HCEC 1CT (cell line): ENCODE data around the gene RASGRP2.
"Not testable (repeated sequence)": the region's sequence is repeated elsewhere in the genome, so short reads cannot be mapped to it uniquely, and the experiment has no call there.

Source experiments
- DNase-seq: peaks from one replicate; pipeline ENCODE4 v3.0.0-alpha.2; 2017

RASGRP2 gene

GRCh38 chr11:64716473-64717267 is 27.3 kb downstream of the RASGRP2 start:
- DNase-seq = no peak

GRCh38 chr11:64715756-64716472 is 28.0 kb downstream of the RASGRP2 start:
- DNase-seq = no peak

- no peak for DNase-seq
Observed at GRCh38 chr11:64715110-64715509, 28.8 kb downstream of the RASGRP2 start.

GRCh38 chr11:64714666-64715065 is 29.3 kb downstream of the RASGRP2 start:
- DNase-seq = no peak

GRCh38 chr11:64713781-64714363 is 30.1 kb downstream of the RASGRP2 start:
- no peak for DNase-seq

GRCh38 chr11:64713016-64713707 is 30.8 kb downstream of the RASGRP2 start:
- DNase-seq = no peak

GRCh38 chr11:64712430-64713015 is 31.4 kb downstream of the RASGRP2 start:
- no peak for DNase-seq

GRCh38 chr11:64711956-64712362 is 32.0 kb downstream of the RASGRP2 start:
- DNase-seq = no peak

- no peak for DNase-seq
Observed at GRCh38 chr11:64711138-64711955, 32.6 kb downstream of the RASGRP2 start.

- peak; percentile 20 for DNase-seq
Observed at GRCh38 chr11:64710418-64711137, 33.4 kb downstream of the RASGRP2 start.

GRCh38 chr11:64705501-64705900 is 38.4 kb downstream of the RASGRP2 start:
- no peak for DNase-seq

- no peak for DNase-seq
Observed at GRCh38 chr11:64703048-64703447, 40.9 kb downstream of the RASGRP2 start.

- not testable (repeated sequence) for DNase-seq
Observed at GRCh38 chr11:64701956-64702355, 42.0 kb downstream of the RASGRP2 start.

- DNase-seq = no peak
Observed at GRCh38 chr11:64698427-64698826, 45.5 kb downstream of the RASGRP2 start.

- no peak for DNase-seq
Observed at GRCh38 chr11:64697663-64698375, 46.1 kb downstream of the RASGRP2 start.

GRCh38 chr11:64696045-64696444 is 47.9 kb downstream of the RASGRP2 start:
- no peak for DNase-seq

- no peak for DNase-seq
Observed at GRCh38 chr11:64695548-64695947, 48.4 kb downstream of the RASGRP2 start.

GRCh38 chr11:64694821-64695365 is 49.0 kb downstream of the RASGRP2 start:
- no peak for DNase-seq

GRCh38 chr11:64694026-64694755 is 49.8 kb downstream of the RASGRP2 start:
- no peak for DNase-seq
